ENCODE results near the gene ASB6. TPM values are rescaled to one million over a fixed set of nuclear protein-coding genes. Genes with fewer than 3 reads are reported as not detected.

The ASB6 gene
- total and polyA plus RNA-seq, 2 of the 13 experiments (the other 11 are each of a cell fraction or from before 2014, with no cell fraction given), result 8.2 to 8.4 TPM

DNA sequence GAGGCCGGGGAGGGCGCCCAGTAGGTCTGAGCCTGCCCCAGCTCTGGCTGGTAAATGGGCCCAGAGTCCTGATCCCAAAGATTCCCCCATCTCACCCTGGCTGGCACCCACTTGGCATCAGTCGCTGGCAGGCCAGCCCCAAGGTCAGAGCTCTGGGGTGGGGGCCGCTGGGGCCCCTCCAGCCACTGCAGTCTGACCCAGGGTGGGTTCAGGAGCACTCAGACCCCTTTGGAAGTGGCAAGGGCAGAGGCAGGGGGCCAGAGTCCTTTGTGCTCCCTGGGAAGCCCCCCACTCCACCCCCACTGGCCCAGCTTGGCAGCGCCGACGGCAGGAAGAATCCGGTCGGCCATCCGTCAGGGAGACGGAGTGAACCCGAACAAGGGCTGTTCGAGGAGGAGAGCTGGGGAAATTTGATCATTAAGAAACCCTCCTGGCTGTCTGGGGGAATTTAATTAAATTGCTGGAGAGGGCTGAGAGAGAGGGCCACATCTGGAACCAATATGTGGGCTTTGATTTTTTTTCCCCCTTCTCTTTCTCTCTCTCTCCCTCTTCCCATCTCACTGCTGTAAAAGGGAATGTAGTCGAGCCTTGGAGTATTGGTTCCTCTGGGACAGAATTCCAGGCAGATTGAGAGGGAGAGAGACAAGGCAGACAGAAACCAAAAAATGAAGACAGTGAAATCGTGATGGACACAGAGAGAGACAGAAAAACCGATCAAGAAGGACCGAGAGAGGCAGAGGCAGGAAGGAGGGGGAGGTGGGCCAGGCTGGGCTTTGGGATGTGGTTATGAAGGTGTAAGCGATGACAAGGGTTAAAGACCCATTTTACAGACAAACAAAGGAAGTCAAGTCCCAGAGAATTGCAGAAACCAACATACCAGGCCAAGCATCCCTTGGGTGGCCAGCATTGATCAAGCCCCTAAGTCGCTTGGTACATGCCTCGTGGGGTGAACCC lies 8.1 kb upstream of the ASB6 start (continued):
- TF ChIP-seq, protein P1, sequence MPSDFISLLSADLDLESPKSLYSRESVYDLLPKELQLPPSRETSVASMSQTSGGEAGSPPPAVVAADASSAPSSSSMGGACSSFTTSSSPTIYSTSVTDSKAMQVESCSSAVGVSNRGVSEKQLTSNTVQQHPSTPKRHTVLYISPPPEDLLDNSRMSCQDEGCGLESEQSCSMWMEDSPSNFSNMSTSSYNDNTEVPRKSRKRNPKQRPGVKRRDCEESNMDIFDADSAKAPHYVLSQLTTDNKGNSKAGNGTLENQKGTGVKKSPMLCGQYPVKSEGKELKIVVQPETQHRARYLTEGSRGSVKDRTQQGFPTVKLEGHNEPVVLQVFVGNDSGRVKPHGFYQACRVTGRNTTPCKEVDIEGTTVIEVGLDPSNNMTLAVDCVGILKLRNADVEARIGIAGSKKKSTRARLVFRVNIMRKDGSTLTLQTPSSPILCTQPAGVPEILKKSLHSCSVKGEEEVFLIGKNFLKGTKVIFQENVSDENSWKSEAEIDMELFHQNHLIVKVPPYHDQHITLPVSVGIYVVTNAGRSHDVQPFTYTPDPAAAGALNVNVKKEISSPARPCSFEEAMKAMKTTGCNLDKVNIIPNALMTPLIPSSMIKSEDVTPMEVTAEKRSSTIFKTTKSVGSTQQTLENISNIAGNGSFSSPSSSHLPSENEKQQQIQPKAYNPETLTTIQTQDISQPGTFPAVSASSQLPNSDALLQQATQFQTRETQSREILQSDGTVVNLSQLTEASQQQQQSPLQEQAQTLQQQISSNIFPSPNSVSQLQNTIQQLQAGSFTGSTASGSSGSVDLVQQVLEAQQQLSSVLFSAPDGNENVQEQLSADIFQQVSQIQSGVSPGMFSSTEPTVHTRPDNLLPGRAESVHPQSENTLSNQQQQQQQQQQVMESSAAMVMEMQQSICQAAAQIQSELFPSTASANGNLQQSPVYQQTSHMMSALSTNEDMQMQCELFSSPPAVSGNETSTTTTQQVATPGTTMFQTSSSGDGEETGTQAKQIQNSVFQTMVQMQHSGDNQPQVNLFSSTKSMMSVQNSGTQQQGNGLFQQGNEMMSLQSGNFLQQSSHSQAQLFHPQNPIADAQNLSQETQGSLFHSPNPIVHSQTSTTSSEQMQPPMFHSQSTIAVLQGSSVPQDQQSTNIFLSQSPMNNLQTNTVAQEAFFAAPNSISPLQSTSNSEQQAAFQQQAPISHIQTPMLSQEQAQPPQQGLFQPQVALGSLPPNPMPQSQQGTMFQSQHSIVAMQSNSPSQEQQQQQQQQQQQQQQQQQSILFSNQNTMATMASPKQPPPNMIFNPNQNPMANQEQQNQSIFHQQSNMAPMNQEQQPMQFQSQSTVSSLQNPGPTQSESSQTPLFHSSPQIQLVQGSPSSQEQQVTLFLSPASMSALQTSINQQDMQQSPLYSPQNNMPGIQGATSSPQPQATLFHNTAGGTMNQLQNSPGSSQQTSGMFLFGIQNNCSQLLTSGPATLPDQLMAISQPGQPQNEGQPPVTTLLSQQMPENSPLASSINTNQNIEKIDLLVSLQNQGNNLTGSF (CRISPR knock-in tag; IDR thresholded peaks at IDR 0.05), result no peak

DNA sequence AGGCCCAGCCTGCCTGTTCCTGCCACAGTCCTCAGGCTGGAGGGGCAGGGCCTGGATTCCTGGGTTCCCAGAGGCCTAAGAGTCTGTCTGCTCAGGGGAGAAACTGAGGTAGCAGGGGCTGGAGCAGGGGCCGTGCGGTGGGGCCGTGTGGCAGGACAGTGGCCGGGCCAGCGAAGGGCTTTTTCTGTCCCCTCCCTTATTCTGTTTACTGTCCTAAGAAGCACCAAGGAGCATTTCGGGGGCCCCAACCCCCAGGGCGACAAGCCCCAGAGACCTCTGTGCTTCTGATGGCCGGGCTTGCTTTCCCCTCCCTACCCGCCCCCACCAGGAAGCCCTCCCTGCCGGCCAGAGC lies 6.8 kb upstream of the ASB6 start:
- Histone ChIP-seq H3K4me2 (ENCODE audit: low read depth, low read length) (no peak overlapping the region), H3K27me3 (ENCODE audit: control insufficient read depth in 1 of 2, insufficient read depth in 2 of 2, low read length in 2 of 2) (peaks cover 10 to 49% of the 10 kb centered on the region in 2 experiments), H3K4me3 (replicated peaks in 1 of 3; ENCODE audit: insufficient read depth in 1 of 3, low read depth in 2 of 3, low read length in 3 of 3) (no peak overlapping the region), H3K79me2 (ENCODE audit: insufficient read depth, low read length) (no peaks in the 10 kb centered on the region), H3K9me3 (ENCODE audit: low read length) (no peaks in the 10 kb centered on the region), H4K20me1 (ENCODE audit: insufficient read depth, low read length) (no peaks in the 10 kb centered on the region), H3K9ac (ENCODE audit: insufficient read depth, low read depth, low read length) (no peak overlapping the region), H2AFZ (ENCODE audit: low read length) (no peak overlapping the region), H3K27ac (ENCODE audit: extremely low read length, insufficient read depth, low read length) (no peak overlapping the region), H3K4me1 (ENCODE audit: insufficient read depth, low read length) (peaks cover 13% of the 10 kb centered on the region), H3K36me3 (replicated peaks in 1 of 2; ENCODE audit: control insufficient read depth in 1 of 2, insufficient read depth in 2 of 2, low read length in 2 of 2) (no peaks in the 10 kb centered on the region)
- intact Hi-C loops (cut with micrococcal nuclease; ENCODE audit: unreplicated experiment) (no loop called here), in situ Hi-C loops (cut with HindIII; ENCODE audit: extremely low pct_ligation_motif_present, low pct_unique_long_range_greater_than_20kb) (loop anchor here (10.0 kb wide), 1 partner anchor 136 kb away; no protein-coding TSS in a partner anchor)
- FAIRE-seq (no peak), ATAC-seq (no peak), DNase-seq (ENCODE audit: low spot score) (no peak)
- 0% methylated on average over 2 of the region's 10 CpGs for WGBS (ENCODE audit: low lambda C conversion rate)
- no TSS peak for BruUV-seq (replicated peaks)
- ChIA-PET POLR2A (no interaction called here), CTCF (ENCODE audit: low intra/inter-chr PET ratio, low total read pairs) (no interaction called here)
- TF ChIP-seq ZNF777 (CRISPR knock-in tag; IDR thresholded peaks at IDR 0.05), result no peak
- no peak for TF ChIP-seq HDAC2 (CRISPR knock-in tag; IDR thresholded peaks at IDR 0.05)
- TF ChIP-seq, protein P2, sequence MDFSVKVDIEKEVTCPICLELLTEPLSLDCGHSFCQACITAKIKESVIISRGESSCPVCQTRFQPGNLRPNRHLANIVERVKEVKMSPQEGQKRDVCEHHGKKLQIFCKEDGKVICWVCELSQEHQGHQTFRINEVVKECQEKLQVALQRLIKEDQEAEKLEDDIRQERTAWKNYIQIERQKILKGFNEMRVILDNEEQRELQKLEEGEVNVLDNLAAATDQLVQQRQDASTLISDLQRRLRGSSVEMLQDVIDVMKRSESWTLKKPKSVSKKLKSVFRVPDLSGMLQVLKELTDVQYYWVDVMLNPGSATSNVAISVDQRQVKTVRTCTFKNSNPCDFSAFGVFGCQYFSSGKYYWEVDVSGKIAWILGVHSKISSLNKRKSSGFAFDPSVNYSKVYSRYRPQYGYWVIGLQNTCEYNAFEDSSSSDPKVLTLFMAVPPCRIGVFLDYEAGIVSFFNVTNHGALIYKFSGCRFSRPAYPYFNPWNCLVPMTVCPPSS (IDR thresholded peaks at IDR 0.05), result no peak
- TF ChIP-seq ZNF3 (CRISPR knock-in tag; IDR thresholded peaks at IDR 0.05), result no peak
- no peak for TF ChIP-seq MTA1 (CRISPR knock-in tag; IDR thresholded peaks at IDR 0.05; ENCODE audit: borderline replicate concordance)
- TF ChIP-seq ZNF431 (CRISPR knock-in tag; IDR thresholded peaks at IDR 0.05; ENCODE audit: borderline replicate concordance, low read depth), result no peak
